GM19239 (cell line): ENCODE results near the gene NMB.

Experiments used
- DNase-seq: peaks from one replicate; pipeline ENCODE4 v3.0.0; 2011; ENCODE audit warnings: low spot score; ENCODE audit not compliant: insufficient read length
- FAIRE-seq: peaks from 2 replicates; lab custom pipeline; 2011; peaks lifted over from hg19 to GRCh38; lab: Jason Lieb, UNC

NMB gene

DNA sequence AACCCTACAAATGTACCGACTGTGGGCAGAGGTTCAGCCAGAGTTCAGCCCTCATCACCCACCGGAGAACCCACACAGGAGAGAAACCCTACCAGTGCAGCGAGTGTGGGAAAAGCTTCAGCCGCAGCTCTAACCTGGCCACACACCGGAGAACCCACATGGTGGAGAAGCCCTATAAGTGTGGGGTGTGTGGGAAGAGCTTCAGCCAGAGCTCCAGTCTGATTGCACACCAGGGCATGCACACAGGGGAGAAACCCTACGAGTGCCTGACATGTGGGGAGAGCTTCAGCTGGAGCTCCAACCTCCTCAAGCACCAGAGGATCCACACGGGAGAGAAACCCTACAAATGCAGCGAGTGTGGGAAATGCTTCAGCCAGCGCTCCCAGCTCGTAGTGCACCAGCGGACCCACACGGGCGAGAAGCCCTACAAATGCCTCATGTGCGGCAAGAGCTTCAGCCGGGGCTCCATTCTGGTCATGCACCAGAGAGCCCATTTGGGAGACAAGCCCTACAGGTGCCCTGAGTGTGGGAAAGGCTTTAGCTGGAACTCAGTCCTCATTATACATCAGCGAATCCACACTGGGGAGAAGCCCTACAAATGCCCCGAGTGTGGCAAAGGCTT lies 36.5 kb downstream of the NMB start:
- FAIRE-seq: no peak
- DNase-seq: no peak

DNA sequence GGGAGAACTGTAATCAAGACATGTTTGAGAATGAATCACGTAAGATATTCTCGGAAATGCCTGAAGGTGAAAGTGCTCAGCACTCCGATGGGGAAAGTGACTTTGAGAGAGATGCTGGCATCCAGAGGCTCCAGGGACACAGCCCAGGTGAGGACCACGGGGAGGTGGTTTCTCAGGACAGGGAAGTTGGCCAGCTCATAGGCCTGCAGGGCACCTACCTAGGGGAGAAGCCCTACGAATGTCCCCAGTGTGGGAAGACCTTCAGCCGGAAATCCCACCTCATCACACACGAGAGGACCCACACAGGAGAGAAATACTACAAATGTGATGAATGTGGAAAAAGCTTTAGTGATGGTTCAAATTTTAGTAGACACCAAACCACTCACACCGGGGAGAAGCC lies 37.4 kb downstream of the NMB start:
- DNase-seq (no peak), FAIRE-seq (no peak)

DNA sequence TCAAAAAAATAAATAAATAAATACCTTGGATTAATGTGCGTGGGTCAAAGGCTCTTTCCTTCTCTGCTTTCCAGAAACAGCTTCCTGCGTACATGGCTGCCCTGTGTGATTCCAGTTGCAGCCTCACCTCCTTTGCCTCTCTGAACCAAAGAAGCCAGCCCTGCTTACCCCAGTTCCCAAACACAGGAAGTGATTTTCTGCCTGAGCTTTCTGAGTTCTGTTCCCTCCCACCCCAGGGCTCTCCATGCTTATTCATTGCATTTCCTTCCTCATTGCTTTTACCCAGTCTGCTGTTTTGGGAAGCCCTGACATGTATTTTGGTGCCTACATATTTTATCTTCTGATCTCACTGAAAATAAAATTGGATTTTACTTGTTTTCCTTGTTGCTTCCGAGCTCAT lies 41.8 kb downstream of the NMB start:
- no peak for FAIRE-seq
- DNase-seq: no peak

DNA sequence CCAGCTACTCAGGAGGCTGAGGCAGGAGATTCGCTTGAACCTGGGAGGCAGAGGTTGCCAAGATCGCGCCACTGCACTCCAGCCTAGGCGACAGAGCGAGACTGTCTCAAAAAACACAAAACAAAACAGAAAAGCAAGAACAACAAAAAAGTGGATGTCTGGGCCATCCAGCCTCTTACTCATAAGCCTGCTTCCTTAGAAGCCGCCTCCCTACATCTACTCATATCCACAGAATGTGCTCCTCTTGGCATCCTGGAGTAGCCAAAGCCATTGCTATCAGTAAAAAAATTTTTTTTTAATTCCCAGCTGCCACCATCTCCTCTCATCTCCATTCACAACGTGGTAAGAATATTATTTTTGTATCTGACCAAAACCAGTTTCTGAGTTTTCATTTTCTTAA lies 46.4 kb downstream of the NMB start:
- no peak for FAIRE-seq

DNA sequence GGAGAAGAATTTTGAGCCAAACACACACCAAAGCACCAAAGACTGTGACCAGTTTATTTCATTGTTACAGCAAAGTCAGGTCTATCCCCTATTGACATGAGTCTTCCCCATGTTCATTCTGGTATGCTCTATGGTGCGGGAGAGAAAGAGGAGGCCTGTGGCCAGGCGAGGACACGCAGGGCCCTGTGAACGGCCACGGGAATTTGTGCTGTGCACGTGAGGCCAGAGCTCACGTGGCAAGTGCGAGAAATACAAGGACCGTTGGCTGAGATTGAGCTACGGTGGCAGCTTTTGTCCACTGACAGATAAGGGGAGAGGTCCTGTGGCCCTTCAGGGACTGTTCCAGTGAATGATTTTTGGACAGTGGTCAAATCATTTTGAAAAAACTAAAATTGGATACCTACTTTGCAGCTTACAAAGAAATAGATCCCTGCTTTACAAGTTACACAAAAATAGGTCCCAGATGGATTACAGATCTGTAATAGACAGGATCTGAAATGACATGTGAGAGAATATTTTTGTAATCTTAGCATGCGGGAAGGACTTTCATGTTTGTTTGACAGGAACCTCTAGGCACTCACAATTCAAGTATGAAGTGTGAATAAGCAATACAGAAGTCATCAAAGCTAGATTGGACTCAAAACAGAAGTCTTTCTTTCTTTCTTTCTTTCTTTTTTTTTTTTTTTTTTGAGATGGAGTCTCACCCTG lies 48.0 kb downstream of the NMB start:
- FAIRE-seq (no peak), DNase-seq (no peak)

More for the DNA sequence above, 46.4 kb downstream of the NMB start:
- no peak for DNase-seq

DNA sequence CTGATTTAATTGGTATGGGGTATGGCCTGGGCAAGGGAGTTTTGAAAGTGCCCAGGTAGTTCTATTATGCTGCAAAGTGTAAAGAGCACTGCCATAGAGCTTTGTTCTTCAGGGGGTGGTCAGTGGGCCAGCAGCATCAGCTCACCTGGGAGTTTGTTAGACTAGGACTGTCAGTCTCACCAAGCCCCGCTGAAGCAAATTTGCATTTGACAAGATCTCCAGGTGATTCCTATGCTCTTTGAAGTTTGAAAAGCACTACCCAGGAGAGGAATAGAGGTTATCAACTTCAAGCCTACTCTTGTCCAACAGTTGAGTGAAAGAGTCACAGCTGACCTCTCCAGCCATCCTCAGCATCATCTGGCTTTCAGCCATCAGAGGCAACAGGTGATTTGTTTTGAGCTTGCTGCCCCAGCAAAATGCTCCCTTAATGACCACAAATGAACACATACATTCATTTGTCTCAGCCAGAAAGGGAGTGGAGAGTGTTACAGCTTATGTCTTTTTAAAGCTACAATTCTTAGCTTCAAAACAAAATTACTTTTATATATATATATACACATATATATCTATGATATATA lies 49.2 kb downstream of the NMB start:
- DNase-seq (no peak), FAIRE-seq (no peak)

DNA sequence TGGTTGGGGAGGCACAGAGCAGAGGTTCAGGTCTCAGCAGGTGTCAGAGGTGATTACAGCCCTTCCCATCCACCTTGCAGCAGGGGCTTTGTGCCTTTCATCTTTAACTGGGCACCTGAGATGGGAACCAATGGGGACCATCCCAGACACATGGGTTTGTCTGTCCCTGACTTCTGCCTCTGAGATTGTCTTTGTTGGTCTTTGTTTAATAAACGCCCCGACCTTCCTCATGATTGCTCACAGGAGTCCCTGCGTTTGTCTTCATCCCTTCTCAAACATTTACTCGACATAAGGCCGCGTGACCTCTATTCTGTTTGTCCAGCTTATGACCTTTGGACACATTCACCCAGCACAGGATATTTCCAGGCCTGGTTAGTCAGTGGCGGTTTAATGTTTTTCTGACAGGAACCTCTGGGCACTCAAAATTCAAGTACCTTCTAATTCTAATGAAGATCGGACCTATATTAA lies 51.3 kb downstream of the NMB start:
- DNase-seq: no peak
- FAIRE-seq: no peak

DNA sequence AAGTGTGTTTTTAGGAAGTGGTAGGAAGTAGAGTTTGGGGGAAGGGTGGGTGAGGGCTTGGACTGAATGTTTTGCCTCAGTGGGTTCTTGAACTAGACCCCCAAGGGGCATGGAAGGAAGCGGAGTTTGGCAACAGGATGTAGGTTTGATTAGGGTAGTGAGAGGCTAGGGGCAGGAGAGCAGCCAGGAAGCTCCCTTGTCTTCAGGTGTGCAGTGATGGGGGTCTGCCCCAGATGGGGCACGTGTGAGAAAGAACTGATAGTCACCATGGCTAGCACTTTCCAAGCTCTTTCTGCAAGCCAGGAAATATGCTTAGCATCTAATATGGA lies 52.5 kb downstream of the NMB start:
- DNase-seq: no peak

More for the DNA sequence above, 52.5 kb downstream of the NMB start:
- no peak for FAIRE-seq
